Astrocyte (in vitro differentiated cells and primary cell): Measurements from ENCODE around the gene APBA2.
"Not testable (repeated sequence)": the region's sequence is repeated elsewhere in the genome, so short reads cannot be mapped to it uniquely, and the experiment has no call there.

ENCODE experiments used
- CTCF ChIP-seq: IDR thresholded peaks from 2 replicates; pipeline ENCODE4 v1.5.1; 2011; ENCODE audit warnings: low read depth, mild to moderate bottlenecking, inconsistent platforms, low read length, moderate library complexity; ENCODE audit not compliant: insufficient read depth
- EZH2 ChIP-seq: IDR thresholded peaks from 2 replicates; pipeline ENCODE4 v1.6.1; 2012; ENCODE audit warnings: mild to moderate bottlenecking, low read length, inconsistent platforms; ENCODE audit not compliant: insufficient read depth

- not testable (repeated sequence) for TF ChIP-seq CTCF, EZH2
Measured at GRCh38 chr15:28854578-28854977, 31.2 kb upstream of the APBA2 start.
